WTC11 (cell line): ENCODE results near the gene MRNIP. TPM values are rescaled to one million over a fixed set of nuclear protein-coding genes. Genes with fewer than 3 reads are reported as not detected.
A peak's percentile ranks its signal among the peaks of the same experiment; 100 is the strongest.

Experiments used
- ATAC-seq: fragments of 200-7000 bp; cut with Tn5 transposase; 2 replicates; pipeline ENCODE4 v1.10.0; 2021; ENCODE audit warnings: mild to moderate bottlenecking, moderate library complexity
- CTCF ChIA-PET: fragments of 300-600 bp; sonication (Branson Sonifier 250); formaldehyde crosslinking; loops from one replicate; lab custom pipeline; 2021; ENCODE audit warnings: antibody characterized with exemption; lab: Charles Lee
- POLR2A ChIA-PET: fragments of 350-600 bp; sonication (Branson Sonifier 250); formaldehyde crosslinking; loops from one replicate; lab custom pipeline; 2021; ENCODE audit warnings: antibody characterized with exemption; lab: Charles Lee
- DNase-seq: peaks from one replicate; pipeline ENCODE4 v3.0.0; 2021; ENCODE audit warnings: low spot score
- H3K27ac Mint-ChIP-seq: 2 replicates; pipeline ENCODE4 v1.8.0; 2021; ENCODE audit warnings: mixed read lengths
- H3K27me3 Mint-ChIP-seq: 2 replicates; pipeline ENCODE4 v1.8.0; 2021; ENCODE audit warnings: low read depth, mild to moderate bottlenecking, moderate library complexity, mixed read lengths
- H3K36me3 Mint-ChIP-seq: 2 replicates; pipeline ENCODE4 v1.8.0; 2021; ENCODE audit warnings: mixed read lengths
- H3K4me1 Mint-ChIP-seq: 2 replicates; pipeline ENCODE4 v1.8.0; 2022; ENCODE audit warnings: mixed read lengths
- H3K4me3 Mint-ChIP-seq: 2 replicates; pipeline ENCODE4 v1.8.0; 2021; ENCODE audit warnings: mild to moderate bottlenecking, moderate library complexity, mixed read lengths
- H3K9me3 Mint-ChIP-seq: 2 replicates; pipeline ENCODE4 v1.8.0; 2021; ENCODE audit warnings: mixed read lengths
- ATF3 ChIP-seq: sonication (generic); formaldehyde crosslinking; conservative IDR thresholded peaks from 2 replicates; pipeline ENCODE4 v1.8.1; 2022; ENCODE audit warnings: mild to moderate bottlenecking, missing genetic modification reagents
- EMX1 ChIP-seq: fragments of 250-450 bp; sonication (Bioruptor Pico); IDR thresholded peaks from 2 replicates; pipeline ENCODE4 v1.8.0; 2021; ENCODE audit warnings: mild to moderate bottlenecking
- ESRRA ChIP-seq: sonication (generic); formaldehyde crosslinking; IDR thresholded peaks from 2 replicates; pipeline ENCODE4 v1.8.1; 2022; ENCODE audit warnings: mild to moderate bottlenecking, missing genetic modification reagents, borderline replicate concordance
- ETV6 ChIP-seq: sonication (generic); formaldehyde crosslinking; IDR thresholded peaks from 2 replicates; pipeline ENCODE4 v1.8.1; 2022; ENCODE audit warnings: mild to moderate bottlenecking, missing genetic modification reagents
- IRF1 ChIP-seq: sonication (generic); formaldehyde crosslinking; IDR thresholded peaks from 2 replicates; pipeline ENCODE4 v1.8.0; 2023; ENCODE audit warnings: missing genetic modification reagents
- IRF2 ChIP-seq: sonication (generic); formaldehyde crosslinking; IDR thresholded peaks from 2 replicates; pipeline ENCODE4 v1.8.0; 2022; ENCODE audit warnings: low read depth, missing genetic modification reagents, borderline replicate concordance
- JUN ChIP-seq: sonication (generic); formaldehyde crosslinking; IDR thresholded peaks from 2 replicates; pipeline ENCODE4 v1.8.0; 2023; ENCODE audit warnings: mild to moderate bottlenecking, missing genetic modification reagents
- NFE2L1 ChIP-seq: sonication (generic); formaldehyde crosslinking; IDR thresholded peaks from 2 replicates; pipeline ENCODE4 v1.8.1; 2023; ENCODE audit warnings: missing genetic modification reagents
- NR3C1 ChIP-seq: sonication (generic); formaldehyde crosslinking; conservative IDR thresholded peaks from 2 replicates; pipeline ENCODE4 v1.8.1; 2023; ENCODE audit warnings: low read depth, mild to moderate bottlenecking, missing genetic modification reagents
- PRDM15 ChIP-seq: sonication (generic); formaldehyde crosslinking; IDR thresholded peaks from 2 replicates; pipeline ENCODE4 v1.8.0; 2022; ENCODE audit warnings: missing genetic modification reagents
- TEAD1 ChIP-seq: sonication (generic); formaldehyde crosslinking; IDR thresholded peaks from 2 replicates; pipeline ENCODE4 v1.8.0; 2022; ENCODE audit warnings: mild to moderate bottlenecking, missing genetic modification reagents
- ZNF416 ChIP-seq: fragments of 250-450 bp; sonication (Bioruptor Pico); IDR thresholded peaks from 2 replicates; pipeline ENCODE4 v1.9.0; 2021; ENCODE audit warnings: mild to moderate bottlenecking, inconsistent platforms
- ZSCAN18 ChIP-seq: fragments of 250-450 bp; sonication (Bioruptor Pico); IDR thresholded peaks from 2 replicates; pipeline ENCODE4 v2.1.2; 2022; ENCODE audit warnings: mild to moderate bottlenecking, moderate library complexity
- total RNA-seq: library from RNA; stranded (reverse); gene quantifications from 3 replicates; pipeline ENCODE4 v1.2.3, GENCODE V29; 2021
- TF ChIP-seq, protein P1 (sequence below): fragments of 250-450 bp; sonication (Bioruptor Pico); conservative IDR thresholded peaks from 2 replicates; pipeline ENCODE4 v1.9.0; 2021; ENCODE audit warnings: mild to moderate bottlenecking
- TF ChIP-seq, protein P2 (sequence below): fragments of 200-600 bp; IDR thresholded peaks from 2 replicates; pipeline ENCODE4 v1.8.0; 2022; ENCODE audit warnings: antibody characterized with exemption
- TF ChIP-seq, protein P3 (sequence below): sonication (generic); formaldehyde crosslinking; IDR thresholded peaks from 2 replicates; pipeline ENCODE4 v1.8.1; 2023; ENCODE audit warnings: mild to moderate bottlenecking, missing genetic modification reagents, borderline replicate concordance

Gene MRNIP
- total RNA-seq, 1 experiment from 2014 or later = 42.0 TPM

- TF ChIP-seq, protein P1, sequence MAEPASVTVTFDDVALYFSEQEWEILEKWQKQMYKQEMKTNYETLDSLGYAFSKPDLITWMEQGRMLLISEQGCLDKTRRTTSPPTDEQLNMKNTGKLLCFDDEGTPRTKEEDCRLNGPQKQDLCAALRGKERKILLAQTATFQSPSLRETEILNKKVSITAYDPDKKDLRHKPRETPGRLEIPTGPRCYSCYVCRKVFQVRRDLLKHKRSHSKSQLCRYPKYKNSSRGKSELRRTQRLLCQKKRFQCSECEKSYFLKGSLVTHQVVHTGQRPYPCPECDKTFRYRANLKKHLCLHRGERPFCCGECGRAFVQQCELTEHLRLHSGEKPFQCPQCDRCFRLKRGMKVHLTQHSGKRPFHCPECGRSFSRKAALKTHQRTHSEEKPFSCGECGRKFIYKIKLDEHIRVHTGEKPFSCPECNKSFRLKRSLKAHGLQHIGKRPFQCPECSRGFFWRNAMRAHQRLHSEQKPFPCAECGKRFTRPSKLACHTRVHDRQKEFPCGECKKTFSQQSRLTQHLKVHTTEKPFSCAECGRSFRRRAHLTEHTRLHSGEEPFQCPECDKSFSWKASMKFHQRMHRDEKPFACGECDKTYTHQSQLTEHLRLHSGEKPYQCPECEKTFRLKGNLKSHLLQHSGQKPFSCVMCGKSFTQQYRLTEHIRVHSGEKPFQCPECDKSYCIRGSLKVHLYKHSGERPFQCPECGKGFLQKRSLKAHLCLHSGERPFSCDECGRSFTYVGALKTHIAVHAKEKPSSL (CRISPR knock-in tag) = no peak
- no peak for TF ChIP-seq ZNF416 (CRISPR knock-in tag)
These were observed 15.0 kb upstream of the MRNIP start (continued) for GRCh38 chr5:179873588-179874110.

GRCh38 chr5:179872828-179873575, 14.4 kb upstream of the MRNIP start:
- ChIA-PET CTCF (no interaction called here), POLR2A (no interaction called here)
- Mint-ChIP-seq H3K4me1 (no peaks in the 10 kb centered on the region), H3K4me3 (no peak overlapping the region), H3K36me3 (peaks cover 37% of the 10 kb centered on the region), H3K27ac (peak overlapping the region; percentile 53; the same call in 1 of the 2 replicates), H3K9me3 (no peaks in the 10 kb centered on the region), H3K27me3 (no peaks in the 10 kb centered on the region)
- ATAC-seq (no peak), DNase-seq (no peak)
- no peak for TF ChIP-seq ZSCAN18 (CRISPR knock-in tag)
- TF ChIP-seq, protein P2, sequence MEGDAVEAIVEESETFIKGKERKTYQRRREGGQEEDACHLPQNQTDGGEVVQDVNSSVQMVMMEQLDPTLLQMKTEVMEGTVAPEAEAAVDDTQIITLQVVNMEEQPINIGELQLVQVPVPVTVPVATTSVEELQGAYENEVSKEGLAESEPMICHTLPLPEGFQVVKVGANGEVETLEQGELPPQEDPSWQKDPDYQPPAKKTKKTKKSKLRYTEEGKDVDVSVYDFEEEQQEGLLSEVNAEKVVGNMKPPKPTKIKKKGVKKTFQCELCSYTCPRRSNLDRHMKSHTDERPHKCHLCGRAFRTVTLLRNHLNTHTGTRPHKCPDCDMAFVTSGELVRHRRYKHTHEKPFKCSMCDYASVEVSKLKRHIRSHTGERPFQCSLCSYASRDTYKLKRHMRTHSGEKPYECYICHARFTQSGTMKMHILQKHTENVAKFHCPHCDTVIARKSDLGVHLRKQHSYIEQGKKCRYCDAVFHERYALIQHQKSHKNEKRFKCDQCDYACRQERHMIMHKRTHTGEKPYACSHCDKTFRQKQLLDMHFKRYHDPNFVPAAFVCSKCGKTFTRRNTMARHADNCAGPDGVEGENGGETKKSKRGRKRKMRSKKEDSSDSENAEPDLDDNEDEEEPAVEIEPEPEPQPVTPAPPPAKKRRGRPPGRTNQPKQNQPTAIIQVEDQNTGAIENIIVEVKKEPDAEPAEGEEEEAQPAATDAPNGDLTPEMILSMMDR = no peak
- no peak for TF ChIP-seq PRDM15 (CRISPR knock-in tag)
- no peak for TF ChIP-seq EMX1
- TF ChIP-seq IRF1 = no peak

GRCh38 chr5:179872055-179872827, 13.6 kb upstream of the MRNIP start:
- Mint-ChIP-seq H3K27ac (no peak overlapping the region), H3K27me3 (no peaks in the 10 kb centered on the region), H3K9me3 (no peaks in the 10 kb centered on the region), H3K4me1 (peaks cover 1% of the 10 kb centered on the region; the same call in 1 of the 2 replicates), H3K4me3 (no peak overlapping the region), H3K36me3 (peaks cover 36% of the 10 kb centered on the region)
- ChIA-PET POLR2A (no interaction called here), CTCF (interaction anchor here (1.2 to 3.4 kb wide), 2 partner anchors 15 to 70 kb away, joined by 3 to 17 read pairs; no protein-coding TSS in a partner anchor)
- TF ChIP-seq NFE2L1 (CRISPR knock-in tag) (no peak), JUN (CRISPR knock-in tag) (no peak), IRF2 (no peak), TEAD1 (CRISPR knock-in tag) (no peak), NR3C1 (no peak), ETV6 (no peak), EMX1 (no peak), ATF3 (CRISPR knock-in tag) (no peak), ESRRA (CRISPR knock-in tag) (no peak)
- TF ChIP-seq, protein P3, sequence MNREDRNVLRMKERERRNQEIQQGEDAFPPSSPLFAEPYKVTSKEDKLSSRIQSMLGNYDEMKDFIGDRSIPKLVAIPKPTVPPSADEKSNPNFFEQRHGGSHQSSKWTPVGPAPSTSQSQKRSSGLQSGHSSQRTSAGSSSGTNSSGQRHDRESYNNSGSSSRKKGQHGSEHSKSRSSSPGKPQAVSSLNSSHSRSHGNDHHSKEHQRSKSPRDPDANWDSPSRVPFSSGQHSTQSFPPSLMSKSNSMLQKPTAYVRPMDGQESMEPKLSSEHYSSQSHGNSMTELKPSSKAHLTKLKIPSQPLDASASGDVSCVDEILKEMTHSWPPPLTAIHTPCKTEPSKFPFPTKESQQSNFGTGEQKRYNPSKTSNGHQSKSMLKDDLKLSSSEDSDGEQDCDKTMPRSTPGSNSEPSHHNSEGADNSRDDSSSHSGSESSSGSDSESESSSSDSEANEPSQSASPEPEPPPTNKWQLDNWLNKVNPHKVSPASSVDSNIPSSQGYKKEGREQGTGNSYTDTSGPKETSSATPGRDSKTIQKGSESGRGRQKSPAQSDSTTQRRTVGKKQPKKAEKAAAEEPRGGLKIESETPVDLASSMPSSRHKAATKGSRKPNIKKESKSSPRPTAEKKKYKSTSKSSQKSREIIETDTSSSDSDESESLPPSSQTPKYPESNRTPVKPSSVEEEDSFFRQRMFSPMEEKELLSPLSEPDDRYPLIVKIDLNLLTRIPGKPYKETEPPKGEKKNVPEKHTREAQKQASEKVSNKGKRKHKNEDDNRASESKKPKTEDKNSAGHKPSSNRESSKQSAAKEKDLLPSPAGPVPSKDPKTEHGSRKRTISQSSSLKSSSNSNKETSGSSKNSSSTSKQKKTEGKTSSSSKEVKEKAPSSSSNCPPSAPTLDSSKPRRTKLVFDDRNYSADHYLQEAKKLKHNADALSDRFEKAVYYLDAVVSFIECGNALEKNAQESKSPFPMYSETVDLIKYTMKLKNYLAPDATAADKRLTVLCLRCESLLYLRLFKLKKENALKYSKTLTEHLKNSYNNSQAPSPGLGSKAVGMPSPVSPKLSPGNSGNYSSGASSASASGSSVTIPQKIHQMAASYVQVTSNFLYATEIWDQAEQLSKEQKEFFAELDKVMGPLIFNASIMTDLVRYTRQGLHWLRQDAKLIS = no peak
- DNase-seq = no peak
- no peak for ATAC-seq
